PC-9 (cell line): Measurements from ENCODE around the gene DOCK1. TPM values are rescaled to one million over a fixed set of nuclear protein-coding genes. Genes with fewer than 3 reads are reported as not detected.

Source experiments
- BruUV-seq: library from RNA; stranded (reverse); fragments of 400-500 nt; replicated peaks from 2 replicates; lab custom pipeline; 2021; lab: Mats Ljungman, UMichigan
- CTCF ChIA-PET: fragments of 300-600 bp; sonication (Branson Sonifier 250); formaldehyde crosslinking; loops from one replicate; lab custom pipeline; 2022; ENCODE audit warnings: antibody characterized with exemption; lab: Charles Lee
- POLR2A ChIA-PET: fragments of 300-600 bp; sonication (Branson Sonifier 250); formaldehyde crosslinking; loops from one replicate; lab custom pipeline; 2022; ENCODE audit warnings: antibody characterized with exemption; ENCODE audit not compliant: unreplicated experiment; lab: Charles Lee
- DNase-seq, 2 experiments: peaks; one replicate each; pipeline versions ENCODE4 v3.0.0 to v3.0.0-alpha.2; 2015 to 2022; ENCODE audit warnings: mixed read lengths in 1 of 2
- H2AFZ ChIP-seq: fragments of 200-600 bp; sonication (generic); 2 replicates; pipeline ENCODE4 v1.8.1; 2017; ENCODE audit warnings: antibody characterized with exemption
- H3F3A ChIP-seq: fragments of 200-600 bp; sonication (generic); 2 replicates; pipeline ENCODE4 v1.8.1; 2017; ENCODE audit warnings: antibody characterized with exemption, mild to moderate bottlenecking, low read depth; ENCODE audit not compliant: insufficient read depth
- H3K27ac ChIP-seq: fragments of 200-600 bp; sonication (generic); 2 replicates; pipeline ENCODE4 v1.6.1; 2016; ENCODE audit warnings: mixed run types
- H3K27me3 ChIP-seq: fragments of 200-600 bp; sonication (generic); 2 replicates; pipeline ENCODE4 v1.6.1; 2016; ENCODE audit warnings: low read depth, mixed run types; ENCODE audit not compliant: insufficient read depth
- H3K36me3 ChIP-seq: fragments of 200-600 bp; sonication (generic); 2 replicates; pipeline ENCODE4 v1.6.1; 2016; ENCODE audit warnings: low read depth, mixed run types
- H3K4me1 ChIP-seq: fragments of 200-600 bp; sonication (generic); replicated peaks from 2 replicates; pipeline ENCODE4 v1.6.1; 2016; ENCODE audit warnings: mixed run types; ENCODE audit not compliant: insufficient read depth
- H3K4me2 ChIP-seq: fragments of 200-600 bp; sonication (generic); 2 replicates; pipeline ENCODE4 v1.6.1; 2017; ENCODE audit warnings: mixed run types
- H3K4me3 ChIP-seq: fragments of 200-600 bp; sonication (generic); 2 replicates; pipeline ENCODE4 v1.6.1; 2016; ENCODE audit warnings: mixed run types
- H3K79me2 ChIP-seq: fragments of 200-600 bp; sonication (generic); 2 replicates; pipeline ENCODE4 v1.6.1; 2017; ENCODE audit warnings: low read depth, mixed run types
- H3K9me2 ChIP-seq: fragments of 200-600 bp; sonication (generic); 2 replicates; pipeline ENCODE4 v1.8.1; 2017; ENCODE audit warnings: mild to moderate bottlenecking; ENCODE audit not compliant: insufficient read depth
- H3K9me3 ChIP-seq: fragments of 200-600 bp; sonication (generic); 2 replicates; pipeline ENCODE4 v1.8.1; 2016; ENCODE audit warnings: low read depth; ENCODE audit not compliant: insufficient read depth
- H4K20me1 ChIP-seq: fragments of 200-600 bp; sonication (generic); 2 replicates; pipeline ENCODE4 v1.8.1; 2017; ENCODE audit not compliant: insufficient read depth
- CTCF ChIP-seq: fragments of 200-600 bp; sonication (generic); conservative IDR thresholded peaks from 2 replicates; pipeline ENCODE4 v1.6.1; 2017; ENCODE audit warnings: mixed run types, antibody characterized with exemption, mild to moderate bottlenecking, moderate library complexity
- EZH2 ChIP-seq: fragments of 200-600 bp; sonication (generic); IDR thresholded peaks from 2 replicates; pipeline ENCODE4 v1.8.0; 2017; ENCODE audit warnings: antibody characterized with exemption, low read depth
- intact Hi-C: fragments of 100-400 bp; cut with micrococcal nuclease; formaldehyde crosslinking; loops from one replicate; pipeline ENCODE4 v1.10.0; 2022; ENCODE audit not compliant: unreplicated experiment
- total RNA-seq: library from RNA; stranded (reverse); gene quantifications from 2 replicates; pipeline ENCODE4 v1.2.3, GENCODE V29; 2021

Gene DOCK1
- total RNA-seq, 1 experiment from 2014 or later: 24.8 TPM

GRCh38 chr10:127347202-127347959 lies 442.2 kb downstream of the DOCK1 start:
- no peaks in the 10 kb centered on the region for H3K79me2 ChIP-seq
- H3K27me3 ChIP-seq: no peaks in the 10 kb centered on the region
- POLR2A ChIA-PET: no interaction called here
- CTCF ChIA-PET: no interaction called here
- H3K36me3 ChIP-seq: no peaks in the 10 kb centered on the region
- H2AFZ ChIP-seq: no peak overlapping the region
- intact Hi-C loops: no loop called here
- no peaks in the 10 kb centered on the region for H4K20me1 ChIP-seq
- H3K4me3 ChIP-seq: no peak overlapping the region
- H3K9me2 ChIP-seq: no peaks in the 10 kb centered on the region
- no peak overlapping the region for H3K4me2 ChIP-seq
- H3F3A ChIP-seq: no peaks in the 10 kb centered on the region
- H3K27ac ChIP-seq: no peak overlapping the region
- BruUV-seq: no TSS peak
- no peak for DNase-seq
- no peaks in the 10 kb centered on the region for H3K9me3 ChIP-seq
- H3K4me1 ChIP-seq: no peaks in the 10 kb centered on the region
- TF ChIP-seq CTCF (no peak), EZH2 (no peak)

- Histone ChIP-seq H3K27ac (no peak overlapping the region), H3F3A (no peaks in the 10 kb centered on the region), H3K27me3 (no peaks in the 10 kb centered on the region), H2AFZ (no peak overlapping the region), H3K36me3 (no peaks in the 10 kb centered on the region), H3K9me3 (no peaks in the 10 kb centered on the region), H4K20me1 (no peaks in the 10 kb centered on the region), H3K4me1 (no peaks in the 10 kb centered on the region), H3K9me2 (no peaks in the 10 kb centered on the region), H3K4me3 (no peak overlapping the region), H3K79me2 (no peaks in the 10 kb centered on the region), H3K4me2 (no peak overlapping the region)
- intact Hi-C loops: no loop called here
- DNase-seq: no peak
- CTCF ChIA-PET: no interaction called here
- POLR2A ChIA-PET: no interaction called here
- TF ChIP-seq EZH2: no peak
- no TSS peak for BruUV-seq
These were observed 444.5 kb downstream of the DOCK1 start for GRCh38 chr10:127349737-127350136.

GRCh38 chr10:127351542-127351941 lies 446.3 kb downstream of the DOCK1 start:
- Histone ChIP-seq H2AFZ (no peak overlapping the region), H3K9me2 (no peaks in the 10 kb centered on the region), H3F3A (no peaks in the 10 kb centered on the region), H3K4me2 (no peak overlapping the region), H3K36me3 (no peaks in the 10 kb centered on the region), H3K79me2 (no peaks in the 10 kb centered on the region), H3K9me3 (no peaks in the 10 kb centered on the region), H3K27ac (no peak overlapping the region), H3K4me3 (no peak overlapping the region), H3K4me1 (no peaks in the 10 kb centered on the region), H4K20me1 (no peaks in the 10 kb centered on the region), H3K27me3 (no peaks in the 10 kb centered on the region)
- CTCF ChIA-PET: no interaction called here
- intact Hi-C loops: no loop called here
- POLR2A ChIA-PET: no interaction called here
- no peak for DNase-seq
- no peak for TF ChIP-seq EZH2
- TF ChIP-seq CTCF: no peak
- no TSS peak for BruUV-seq
